Measurements from ENCODE around the gene COG4.

COG4 gene

DNA sequence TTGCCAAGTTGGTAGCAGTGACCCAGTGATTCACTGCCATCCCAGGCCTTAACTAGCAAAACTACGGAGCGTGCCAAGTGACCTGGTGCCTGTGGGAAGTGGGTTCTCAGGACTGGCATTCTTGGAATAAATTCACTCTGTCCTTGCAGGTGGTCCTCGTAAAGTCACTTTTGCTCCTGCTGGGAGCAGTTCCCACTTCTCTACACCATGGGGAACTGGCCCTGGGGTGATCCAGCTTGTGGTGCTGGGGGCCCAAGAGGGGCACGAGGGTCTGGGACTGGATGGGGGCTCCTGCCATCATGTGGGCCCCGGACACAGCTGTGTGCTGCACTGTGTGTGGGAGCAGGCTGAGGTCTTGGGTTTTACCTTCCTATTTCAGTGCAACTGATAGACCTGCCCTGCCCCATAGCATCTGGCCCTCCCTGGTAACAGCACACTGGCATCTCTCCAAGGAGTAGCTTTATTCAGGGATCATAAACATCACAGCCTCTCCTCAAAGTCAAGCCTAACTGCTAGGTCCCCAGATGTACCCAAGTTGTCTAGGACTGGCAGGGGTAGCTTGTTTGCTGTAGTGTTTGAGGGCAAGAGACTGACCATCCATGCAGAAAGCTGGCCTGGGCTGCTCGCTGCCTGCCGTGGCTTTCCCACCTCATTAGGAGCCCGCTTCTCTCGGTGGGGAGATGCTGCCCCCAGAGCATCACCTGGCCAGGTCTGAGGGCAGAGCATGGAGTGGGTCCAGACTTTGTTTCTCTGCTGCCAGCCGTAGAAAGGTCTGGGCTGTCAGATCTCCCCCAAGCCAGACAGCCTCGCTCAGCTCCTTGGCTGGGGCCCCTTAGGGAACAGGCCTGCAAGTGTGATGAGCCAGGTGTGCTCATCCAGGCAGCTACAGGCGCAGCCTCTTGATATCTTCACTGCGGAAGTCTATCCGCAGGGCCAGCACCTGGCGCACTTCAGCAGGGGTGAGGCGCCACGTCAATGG, 42.9 kb downstream of the COG4 start:
- no peak for DNase-seq (ENCODE audit: low read depth)

DNA sequence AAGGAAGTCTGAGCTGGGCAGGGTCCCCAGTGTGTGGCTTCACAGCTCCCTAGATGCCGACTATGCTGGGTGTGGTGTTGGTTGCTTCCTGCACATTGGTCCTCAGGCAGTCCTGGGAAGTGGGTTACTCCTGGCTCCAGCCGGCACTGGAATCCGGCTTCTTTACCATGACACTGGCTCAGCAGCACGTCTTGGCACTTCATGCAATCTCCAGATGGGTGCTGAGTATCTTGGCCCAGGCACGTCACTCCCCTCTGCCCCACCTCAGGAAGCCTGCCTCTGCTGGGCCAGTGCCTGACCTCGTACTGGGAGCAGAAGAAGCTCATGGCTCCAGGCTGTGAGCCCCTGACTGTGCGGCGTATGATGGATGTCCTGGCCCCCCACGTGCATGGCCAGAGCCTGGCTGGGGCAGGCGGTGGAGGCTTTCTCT, 44.4 kb downstream of the COG4 start:
- DNase-seq (ENCODE audit: low read depth), result no peak

DNA sequence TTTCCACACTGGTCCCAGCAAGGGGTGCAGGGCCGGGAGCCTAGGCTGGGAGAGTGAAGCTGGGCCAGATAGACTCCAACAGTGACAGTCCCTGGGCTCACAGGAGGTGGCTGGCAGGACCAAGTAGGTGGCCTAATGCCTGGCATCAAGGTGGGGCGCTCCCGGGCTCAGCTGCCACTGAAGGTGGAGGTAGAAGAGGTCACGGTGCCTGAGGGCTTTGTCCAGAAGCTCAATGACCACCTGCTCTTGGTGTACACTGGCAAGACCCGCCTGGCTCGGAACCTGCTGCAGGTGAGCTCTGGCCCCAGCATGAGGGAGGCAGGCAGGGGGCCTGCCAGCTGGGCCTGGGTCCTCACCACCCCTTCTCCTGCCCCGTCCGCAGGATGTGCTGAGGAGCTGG, 45.2 kb downstream of the COG4 start:
- DNase-seq (ENCODE audit: low read depth), result no peak

DNA sequence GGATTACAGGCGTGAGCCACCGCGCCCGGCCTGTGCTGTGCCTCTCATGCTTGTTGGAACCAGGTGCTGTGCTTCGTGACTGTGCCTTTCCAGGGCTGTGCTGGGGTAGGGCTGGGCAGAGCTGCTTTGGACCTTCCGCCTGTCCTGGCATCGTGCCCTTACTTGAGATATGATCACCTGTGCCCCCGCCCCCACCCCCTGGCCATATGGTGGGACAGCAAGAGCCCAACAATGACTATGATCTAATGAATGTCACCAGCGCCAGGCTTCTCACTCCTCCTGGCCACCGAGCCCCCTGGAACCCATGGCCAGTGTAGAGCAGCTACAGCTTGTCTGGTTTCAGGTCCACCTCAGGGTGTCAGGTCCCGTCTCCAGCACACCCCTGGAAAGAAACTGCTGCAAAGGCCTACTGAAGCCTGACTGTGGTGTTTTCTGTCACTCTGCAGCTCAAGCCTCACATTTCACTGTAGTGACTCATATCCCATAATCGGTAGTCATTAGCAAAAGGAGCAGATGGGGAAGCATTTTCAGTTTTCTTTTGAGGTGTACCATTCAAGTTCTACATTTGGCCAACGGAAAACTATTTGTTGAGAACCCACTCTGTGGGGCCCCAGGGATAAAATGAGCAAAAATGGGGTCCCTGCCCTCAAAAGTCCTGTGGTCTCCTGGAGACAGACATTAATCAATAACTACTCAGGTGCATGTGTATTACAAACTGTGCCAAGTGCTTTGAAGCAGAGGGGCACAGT, 46.9 kb downstream of the COG4 start:
- no peak for DNase-seq (ENCODE audit: low read depth)

DNA sequence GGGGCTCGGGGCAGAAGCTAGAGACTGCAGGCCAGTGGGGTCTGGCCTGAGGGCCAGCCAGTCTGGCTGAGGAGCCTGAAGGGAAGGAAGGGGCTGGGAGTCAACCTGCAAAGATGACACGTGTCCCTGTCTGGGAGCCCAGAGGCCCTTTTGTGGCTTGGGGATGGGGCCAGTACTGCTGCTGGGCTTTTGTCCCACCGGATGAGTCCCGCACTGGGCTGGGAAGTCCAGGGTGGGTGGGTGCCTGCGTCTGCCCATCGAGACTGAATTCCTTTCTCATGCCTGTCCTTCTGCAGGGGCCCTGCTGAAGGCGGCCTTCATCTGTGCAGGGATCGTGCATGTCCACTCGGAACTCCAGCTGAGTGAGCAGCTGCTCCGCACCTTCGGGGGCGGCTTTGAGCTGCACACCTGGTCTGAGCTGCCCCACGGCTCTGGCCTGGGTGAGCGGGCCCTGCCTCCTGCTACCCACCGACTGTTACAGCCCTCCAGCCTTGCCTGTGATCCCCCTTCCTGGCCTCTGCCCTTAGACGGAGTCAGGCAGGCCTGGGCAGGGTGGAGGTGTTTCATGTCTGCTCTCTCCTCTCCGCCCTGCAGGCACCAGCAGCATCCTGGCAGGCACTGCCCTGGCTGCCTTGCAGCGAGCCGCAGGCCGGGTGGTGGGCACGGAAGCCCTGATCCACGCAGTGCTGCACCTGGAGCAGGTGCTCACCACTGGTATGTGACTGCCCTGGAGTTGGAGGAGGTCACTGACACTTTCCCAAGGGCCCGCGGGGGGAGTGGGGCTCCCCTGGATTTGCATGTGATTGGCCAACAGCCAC, 48.1 kb downstream of the COG4 start:
- no peak for DNase-seq (ENCODE audit: low read depth)

DNA sequence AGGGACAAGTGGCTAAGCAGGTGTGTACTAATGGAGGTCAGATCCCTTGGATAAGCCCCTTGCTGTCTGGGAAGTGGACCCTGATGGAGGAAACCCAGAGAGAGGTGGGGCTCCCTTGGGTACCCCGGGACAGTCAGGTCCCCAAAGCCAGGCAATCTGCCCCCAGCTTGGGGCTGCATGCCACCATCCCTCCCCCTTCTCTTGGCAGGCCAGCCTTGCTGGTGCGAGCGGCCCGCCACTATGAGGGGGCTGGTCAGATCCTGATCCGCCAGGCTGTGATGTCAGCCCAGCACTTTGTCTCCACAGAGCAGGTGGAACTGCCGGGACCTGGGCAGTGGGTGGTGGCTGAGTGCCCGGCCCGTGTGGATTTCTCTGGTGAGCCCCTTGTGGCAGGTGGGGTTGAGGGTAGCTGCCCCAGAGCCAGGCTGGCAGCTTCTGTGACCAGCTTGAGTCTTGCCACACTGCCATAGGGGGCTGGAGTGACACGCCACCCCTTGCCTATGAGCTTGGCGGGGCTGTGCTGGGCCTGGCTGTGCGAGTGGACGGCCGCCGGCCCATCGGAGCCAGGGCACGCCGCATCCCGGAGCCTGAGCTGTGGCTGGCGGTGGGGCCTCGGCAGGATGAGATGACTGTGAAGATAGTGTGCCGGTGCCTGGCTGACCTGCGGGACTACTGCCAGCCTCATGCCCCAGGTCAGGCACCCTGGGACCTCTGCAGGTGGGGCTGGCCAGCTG, 48.9 kb downstream of the COG4 start:
- no peak for DNase-seq (ENCODE audit: low read depth)

DNA sequence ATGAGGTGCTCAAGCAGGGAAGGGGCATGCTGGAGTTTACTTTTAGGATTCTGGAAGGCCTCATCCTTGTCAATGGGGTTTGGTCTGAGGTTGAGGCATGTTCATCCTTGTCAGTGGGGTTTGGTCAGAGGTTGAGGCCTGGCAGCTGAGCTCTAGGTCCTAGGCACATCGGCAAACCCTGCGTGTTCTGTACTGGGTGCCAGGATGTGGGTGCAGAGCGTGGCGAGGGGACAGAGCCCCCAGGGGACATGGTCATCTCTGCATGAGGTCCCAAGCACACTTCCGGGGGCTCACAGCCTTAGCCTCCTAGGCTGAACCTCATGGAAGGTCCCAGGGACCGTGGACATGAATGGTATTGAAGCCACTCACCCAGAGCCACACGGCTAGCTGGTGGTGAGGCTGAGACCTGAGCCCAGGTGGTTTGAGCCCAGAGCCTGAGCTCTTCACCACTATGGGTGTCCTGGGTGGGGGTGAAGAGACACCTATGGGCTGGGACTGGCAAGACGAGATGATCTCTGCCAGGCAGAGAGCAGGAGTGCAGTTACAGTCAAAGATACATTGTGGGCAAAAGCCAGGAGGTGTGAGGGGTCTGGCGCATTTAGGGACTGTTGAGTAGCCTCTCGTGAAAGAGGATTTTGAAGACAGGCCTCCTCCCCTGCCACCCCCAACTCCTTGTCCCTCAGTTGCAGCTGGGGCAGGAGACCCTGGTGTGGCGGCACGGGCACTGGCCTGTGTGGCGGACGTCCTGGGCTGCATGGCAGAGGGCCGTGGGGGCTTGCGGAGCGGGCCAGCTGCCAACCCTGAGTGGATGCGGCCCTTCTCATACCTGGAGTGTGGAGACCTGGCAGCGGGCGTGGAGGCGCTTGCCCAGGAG, 49.7 kb downstream of the COG4 start:
- DNase-seq (ENCODE audit: low read depth), result no peak

DNA sequence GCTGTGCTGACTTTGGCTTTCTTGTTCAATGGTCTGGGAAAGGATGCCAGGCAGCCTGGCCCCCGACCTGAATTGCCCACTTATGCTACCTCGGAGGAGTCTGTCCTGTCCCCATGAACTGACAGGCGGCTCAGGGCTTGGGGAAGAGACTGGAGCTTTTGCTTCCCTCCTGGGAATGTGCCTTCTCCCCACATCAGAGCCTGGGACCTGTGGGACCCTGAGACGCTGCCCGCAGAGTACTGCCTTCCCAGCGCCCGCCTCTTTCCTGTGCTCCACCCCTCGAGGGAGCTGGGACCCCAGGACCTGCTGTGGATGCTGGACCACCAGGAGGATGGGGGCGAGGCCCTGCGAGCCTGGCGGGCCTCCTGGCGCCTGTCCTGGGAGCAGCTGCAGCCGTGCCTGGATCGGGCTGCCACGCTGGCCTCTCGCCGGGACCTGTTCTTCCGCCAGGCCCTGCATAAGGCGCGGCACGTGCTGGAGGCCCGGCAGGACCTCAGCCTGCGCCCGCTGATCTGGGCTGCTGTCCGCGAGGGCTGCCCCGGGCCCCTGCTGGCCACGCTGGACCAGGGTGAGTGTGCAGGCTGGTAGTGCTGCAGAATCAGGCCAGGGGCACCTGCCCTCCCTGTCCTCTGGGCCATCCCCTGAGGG, 50.4 kb downstream of the COG4 start:
- DNase-seq (ENCODE audit: low read depth), result no peak

DNA sequence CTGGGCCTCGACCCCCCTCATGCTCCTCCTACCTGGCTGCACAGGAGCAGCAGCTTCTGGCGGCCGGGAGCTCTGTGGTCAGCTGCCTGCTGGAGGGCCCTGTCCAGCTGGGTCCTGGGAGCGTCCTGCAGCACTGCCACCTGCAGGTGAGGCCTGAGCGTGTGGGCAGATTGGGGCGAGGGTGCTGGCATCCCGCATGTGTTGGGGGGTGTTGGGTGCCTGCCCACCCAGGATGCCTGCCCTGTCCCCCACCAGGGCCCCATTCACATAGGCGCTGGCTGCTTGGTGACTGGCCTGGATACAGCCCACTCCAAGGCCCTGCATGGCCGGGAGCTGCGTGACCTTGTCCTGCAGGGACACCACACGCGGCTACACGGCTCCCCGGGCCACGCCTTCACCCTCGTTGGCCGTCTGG, 52.4 kb downstream of the COG4 start:
- no peak for DNase-seq (ENCODE audit: low read depth)

DNA sequence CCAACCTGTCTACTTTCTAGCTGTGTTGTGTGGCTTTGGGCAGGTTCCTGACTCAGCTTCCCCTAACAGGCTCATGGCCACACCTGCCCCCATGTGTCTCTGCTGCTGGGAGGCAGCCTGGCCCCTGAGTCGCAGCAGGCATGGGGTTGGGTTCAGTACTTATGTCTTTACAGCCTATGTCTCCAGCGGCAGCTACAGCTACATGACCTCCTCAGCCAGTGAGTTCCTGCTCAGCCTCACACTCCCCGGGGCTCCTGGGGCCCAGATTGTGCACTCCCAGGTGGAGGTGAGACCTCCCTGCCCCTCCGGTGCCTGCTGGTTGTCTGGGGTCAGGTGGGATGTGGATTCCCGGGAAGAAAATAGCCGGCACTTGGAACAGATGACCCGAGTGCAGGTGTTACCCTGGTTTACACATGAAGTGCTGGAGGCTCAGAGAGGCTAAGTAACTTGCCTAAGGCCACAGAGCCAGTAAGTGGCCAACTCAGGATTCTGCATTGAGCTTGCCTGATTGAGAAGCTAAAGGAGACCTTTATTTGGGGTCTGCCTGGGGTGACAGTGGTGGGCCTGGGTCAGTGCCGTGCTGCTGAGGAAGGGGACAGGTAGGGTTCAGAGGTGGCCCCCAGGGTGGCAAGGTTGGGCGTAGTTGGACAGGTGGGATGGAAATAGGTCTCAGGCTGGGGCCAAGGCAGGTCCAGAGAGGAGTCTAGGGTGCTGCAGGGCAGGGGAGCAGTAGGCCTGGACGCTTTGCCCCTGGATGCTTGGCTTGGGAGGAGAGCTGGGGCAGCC, 53.0 kb downstream of the COG4 start:
- DNase-seq (ENCODE audit: low read depth), result no peak

DNA sequence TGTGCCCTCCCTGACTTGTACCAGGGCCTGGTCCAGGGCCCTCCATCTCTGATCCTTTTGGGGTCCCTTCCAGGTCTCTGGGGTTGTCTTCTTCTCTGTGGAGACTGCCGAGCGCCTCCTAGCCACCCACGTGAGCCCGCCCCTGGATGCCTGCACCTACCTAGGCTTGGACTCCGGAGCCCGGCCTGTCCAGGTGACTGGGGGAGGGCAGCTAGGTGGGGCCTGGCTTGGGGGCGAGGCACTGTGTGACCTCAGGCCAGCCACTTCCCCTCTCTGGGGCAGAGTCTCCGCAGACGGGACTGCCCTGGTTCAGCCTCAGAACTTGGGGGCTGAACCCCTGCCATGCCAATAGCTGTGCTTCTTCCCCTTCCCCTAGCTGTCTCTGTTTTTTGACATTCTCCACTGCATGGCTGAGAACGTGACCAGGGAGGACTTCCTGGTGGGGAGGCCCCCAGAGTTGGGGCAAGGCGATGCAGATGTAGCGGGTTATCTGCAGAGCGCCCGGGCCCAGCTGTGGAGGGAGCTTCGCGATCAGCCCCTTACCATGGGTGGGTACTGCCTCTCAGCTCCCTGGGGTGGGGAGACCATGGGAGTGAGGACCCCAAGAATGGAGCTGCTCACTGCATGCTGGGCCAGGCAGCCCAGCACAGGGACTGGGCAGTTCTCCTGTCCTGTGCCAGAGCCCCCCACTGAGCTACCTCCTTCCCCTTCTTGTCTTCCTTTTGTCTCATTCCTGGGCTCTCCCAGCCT, 54.4 kb downstream of the COG4 start:
- DNase-seq (ENCODE audit: low read depth), result no peak

DNA sequence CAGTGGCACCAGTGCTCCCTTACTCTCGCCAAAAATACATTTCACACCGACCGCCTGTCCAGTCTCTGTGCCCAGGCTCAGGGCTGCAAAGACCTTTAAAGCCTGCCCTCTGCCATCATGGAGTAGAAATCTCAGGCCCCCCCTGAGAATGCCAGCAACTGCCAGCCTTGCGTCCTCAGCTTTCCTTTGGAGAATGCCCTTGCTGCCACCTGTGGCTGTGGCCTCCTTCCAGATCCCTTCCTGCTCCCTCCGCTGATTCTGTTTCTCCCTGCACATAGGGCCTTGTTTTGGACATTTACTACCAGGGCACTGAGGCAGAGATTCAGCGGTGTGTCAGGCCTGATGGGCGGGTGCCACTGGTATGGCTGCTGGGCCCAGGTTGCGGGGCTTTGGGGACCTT, 55.7 kb downstream of the COG4 start:
- no peak for DNase-seq (ENCODE audit: low read depth)

DNA sequence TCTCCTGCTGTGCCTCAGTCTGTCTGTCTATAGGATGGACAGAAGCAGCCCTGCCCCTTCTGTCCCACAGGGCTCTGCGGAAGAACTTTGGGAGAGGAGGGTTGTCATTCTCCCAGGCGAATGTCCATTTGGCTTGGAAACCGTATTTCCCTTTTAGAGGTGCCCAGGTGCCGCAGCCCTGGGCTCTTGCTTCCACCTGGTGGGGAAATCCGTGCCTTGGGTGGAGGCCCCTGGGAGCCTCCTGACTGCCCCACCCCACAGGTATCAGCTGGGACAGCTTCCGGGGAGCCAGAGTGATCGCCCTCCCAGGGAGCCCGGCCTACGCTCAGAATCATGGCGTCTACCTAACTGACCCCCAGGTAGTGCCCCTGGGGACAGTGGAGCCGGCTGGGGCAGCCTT, 56.2 kb downstream of the COG4 start:
- no peak for DNase-seq (ENCODE audit: low read depth)

DNA sequence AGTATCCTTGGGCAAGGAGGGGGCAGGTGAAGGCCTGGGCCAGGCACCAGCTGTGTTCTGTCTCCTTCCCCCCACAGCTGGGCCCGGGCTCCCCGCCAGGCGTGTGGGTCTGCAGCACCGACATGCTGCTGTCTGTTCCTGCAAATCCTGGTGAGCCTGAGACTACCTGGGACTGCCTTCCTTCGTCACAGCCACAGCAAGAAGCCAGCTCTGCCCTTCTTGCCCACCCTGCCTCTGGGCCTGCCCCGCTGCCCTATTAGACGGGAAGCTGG, 56.6 kb downstream of the COG4 start:
- no peak for DNase-seq (ENCODE audit: low read depth)

DNA sequence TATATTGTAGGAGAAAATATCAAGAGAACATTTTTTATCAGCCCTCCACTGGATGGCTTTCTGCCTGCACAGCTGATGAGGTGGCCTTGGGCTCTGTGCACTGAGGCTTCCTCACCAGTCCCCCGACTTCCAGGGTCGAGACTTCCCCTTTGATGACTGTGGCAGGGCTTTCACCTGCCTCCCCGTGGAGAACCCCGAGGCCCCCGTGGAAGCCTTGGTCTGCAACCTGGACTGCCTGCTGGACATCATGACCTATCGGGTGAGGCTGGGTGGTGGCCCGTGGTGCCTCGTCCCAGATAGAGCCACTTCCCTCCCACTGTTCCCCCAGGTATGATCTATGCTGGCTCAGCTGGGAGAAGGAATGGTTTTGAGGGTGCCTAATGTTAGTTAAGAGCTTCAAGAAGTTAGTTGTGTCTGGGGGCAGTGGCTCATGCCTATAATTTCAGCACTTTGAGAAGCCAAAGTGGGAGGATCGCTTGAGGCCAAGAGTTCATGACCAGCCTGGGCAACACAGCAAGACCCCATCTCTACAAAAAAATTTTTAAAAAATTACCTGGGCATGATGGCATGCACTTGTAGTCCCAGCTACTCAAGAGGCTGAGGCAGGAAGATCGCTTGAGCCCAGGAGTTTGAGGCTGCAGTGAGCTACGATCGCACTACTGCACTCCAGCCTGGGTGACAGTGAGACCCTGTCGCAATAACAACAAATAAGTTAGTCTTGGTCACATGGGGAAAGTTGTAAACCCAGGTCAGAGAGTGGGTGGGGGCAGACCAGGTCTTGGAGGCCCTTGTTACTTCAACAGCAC, 57.2 kb downstream of the COG4 start:
- DNase-seq (ENCODE audit: low read depth), result no peak

DNA sequence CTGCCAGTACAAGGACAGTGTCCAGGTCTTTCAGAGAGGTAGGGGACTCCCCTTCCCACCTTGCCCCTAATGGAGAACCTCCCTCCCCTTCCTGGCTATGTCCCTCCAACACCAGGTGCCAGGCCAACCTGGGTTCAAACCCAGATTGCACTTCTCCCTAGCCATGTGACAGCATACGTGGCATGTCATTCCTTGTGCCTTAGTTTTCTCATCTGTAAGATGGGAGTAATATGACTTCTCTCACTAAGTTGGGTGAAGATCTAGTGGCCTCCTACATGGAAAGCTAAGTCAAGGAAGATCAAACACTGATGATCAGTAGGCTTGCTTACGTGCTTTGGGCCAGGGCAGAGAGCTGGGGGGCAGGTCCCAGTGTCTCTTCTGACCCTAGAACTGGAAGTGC, 60.1 kb downstream of the COG4 start:
- DNase-seq (ENCODE audit: low read depth), result no peak

DNA sequence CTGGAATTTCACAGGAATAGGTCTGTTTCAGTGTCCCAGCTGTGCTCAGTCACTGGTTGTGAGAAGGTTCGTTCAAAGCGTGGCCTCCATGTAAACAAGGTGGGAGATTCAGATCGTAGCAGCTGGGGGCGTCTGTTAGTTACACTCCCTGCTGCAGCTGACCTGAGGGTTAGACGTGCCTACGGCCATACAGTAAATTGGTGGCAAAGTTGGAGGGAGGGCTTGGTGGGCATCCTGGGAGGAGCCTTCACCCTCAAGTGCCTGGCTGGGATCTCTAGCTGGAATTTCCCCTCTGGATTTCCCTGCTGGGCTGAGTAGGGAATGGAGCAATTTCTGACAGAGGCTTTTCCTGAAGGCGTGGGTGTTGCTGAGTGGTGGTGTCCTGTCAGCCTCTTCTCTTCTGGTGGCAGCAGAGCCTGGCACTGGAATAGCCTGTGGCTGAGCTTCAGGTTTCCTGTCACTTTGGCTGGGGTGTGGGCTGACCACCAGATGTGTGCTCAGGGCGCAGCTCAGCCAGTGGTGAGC, 62.6 kb downstream of the COG4 start:
- no peak for DNase-seq (ENCODE audit: low read depth)

All from activated T-helper 9 cell treated with anti-CD3 and anti-CD28 coated beads, Interleukin-2, amount 50 U/mL, for 16 hours (primary cell).